ENCODE data around the gene JMJD8. TPM values are rescaled to one million over a fixed set of nuclear protein-coding genes. Genes with fewer than 3 reads are reported as not detected.

The JMJD8 gene
- total RNA-seq, 1 experiment from 2014 or later = 121 TPM

GRCh38 chr16:642189-643049, 41.7 kb downstream of the JMJD8 start:
- H3K4me2 ChIP-seq (ENCODE audit: low read length) = peak overlapping the region; percentile 76
- no peaks in the 10 kb centered on the region for H3K27me3 ChIP-seq (ENCODE audit: insufficient read depth, low read length)
- H3K79me2 ChIP-seq (ENCODE audit: insufficient read depth, low read length) = peaks cover 23% of the 10 kb centered on the region
- RAD21 ChIA-PET (ENCODE audit: low non-redundant PET in 1 of 2, low total read pairs in 2 of 2, uncharacterized antibody in 2 of 2, unreplicated experiment in 2 of 2) = no interaction called here
- H3K9me3 ChIP-seq (ENCODE audit: control insufficient read depth in 1 of 2, insufficient read depth in 1 of 2, low read depth in 1 of 2, low read length in 2 of 2) = no peaks in the 10 kb centered on the region
- DNase-seq (ENCODE audit: low read depth, low spot score) (no peak), ATAC-seq (peak; percentile 54)
- POLR2A ChIA-PET = no interaction called here
- CTCF ChIA-PET = no interaction called here
- no peaks in the 10 kb centered on the region for H3K9me2 ChIP-seq (ENCODE audit: insufficient read depth)
- no peaks in the 10 kb centered on the region for H3K36me3 ChIP-seq (ENCODE audit: control insufficient read depth in 1 of 2, insufficient read depth in 2 of 2, low read length in 2 of 2)
- intact Hi-C loops (cut with micrococcal nuclease) = no loop called here
- no peak overlapping the region for H2AFZ ChIP-seq (ENCODE audit: low read depth, low read length, poor library complexity, severe bottlenecking)
- H3K4me1 ChIP-seq (ENCODE audit: control insufficient read depth in 1 of 2, insufficient read depth in 2 of 2, low read length in 2 of 2) = peaks cover 14 to 46% of the 10 kb centered on the region in 2 experiments
- peak overlapping the region; percentile 82 for H3K9ac ChIP-seq (ENCODE audit: low read length)
- TF ChIP-seq ZNF274 (IDR thresholded peaks at IDR 0.05; ENCODE audit: low read depth, low read length) = no peak
- no peak for TF ChIP-seq SRF (IDR thresholded peaks at IDR 0.05; ENCODE audit: low read depth)
- peak; percentile 12; the same call in 1 of the 2 replicates for TF ChIP-seq POLR2AphosphoS5 (IDR thresholded peaks at IDR 0.05; ENCODE audit: low read depth, low read length)
- no peak for TF ChIP-seq JUND (IDR thresholded peaks at IDR 0.05)
- no peak for TF ChIP-seq ELF1 (IDR thresholded peaks at IDR 0.05; ENCODE audit: borderline replicate concordance, low read depth)
- TF ChIP-seq YY1 (IDR thresholded peaks at IDR 0.05; ENCODE audit: extremely low read depth, insufficient replicate concordance, low read depth, low read length) = no peak
- TF ChIP-seq CTCF (IDR thresholded peaks at IDR 0.05 in 2 of 3, conservative IDR thresholded peaks at IDR 0.05 in 1 of 3; ENCODE audit: borderline replicate concordance in 1 of 3, insufficient read depth in 1 of 3, low read depth in 2 of 3, low read length in 2 of 3) = no peak
- no peak for TF ChIP-seq EGR1 (IDR thresholded peaks at IDR 0.05; ENCODE audit: low read depth)
- TF ChIP-seq CEBPB (IDR thresholded peaks at IDR 0.05; ENCODE audit: low read depth) = no peak
- no peak for TF ChIP-seq SP1 (IDR thresholded peaks at IDR 0.05; ENCODE audit: low read depth)
- no peak for TF ChIP-seq RAD21 (IDR thresholded peaks at IDR 0.05; ENCODE audit: low read depth)
- no peak for TF ChIP-seq EZH2phosphoT487 (IDR thresholded peaks at IDR 0.05; ENCODE audit: borderline replicate concordance)
- peak; percentile 72 for TF ChIP-seq ZFX (IDR thresholded peaks at IDR 0.05)
- no peak for TF ChIP-seq TCF7L2 (IDR thresholded peaks at IDR 0.05; ENCODE audit: borderline replicate concordance, extremely low read depth, insufficient read depth, insufficient read length)
- TF ChIP-seq MAX (IDR thresholded peaks at IDR 0.05) = peak; percentile 52; the same call in 1 of the 2 replicates
- no peak; the same call in 1 of the 2 replicates for TF ChIP-seq SIN3A (IDR thresholded peaks at IDR 0.05; ENCODE audit: low read depth)
- TF ChIP-seq ZBTB33 (IDR thresholded peaks at IDR 0.05; ENCODE audit: extremely low read depth, insufficient replicate concordance, low read length) = no peak
- TF ChIP-seq EZH2 (IDR thresholded peaks at IDR 0.05) = no peak
- peak overlapping the region; percentile 90 for H3K27ac ChIP-seq (ENCODE audit: low read depth, low read length)
- TSS peak; percentile 41 for BruUV-seq (replicated peaks)
- peak overlapping the region; percentile 56 to 67 for H3K4me3 ChIP-seq (replicated peaks in 1 of 2; ENCODE audit: low read depth in 1 of 2, low read length in 2 of 2)
- no peaks in the 10 kb centered on the region for H4K20me1 ChIP-seq (ENCODE audit: insufficient read depth)

Measured in HCT116 (cell line).